ENCODE measurements around the gene BMPR1B.

BMPR1B gene

GRCh38 chr4:94968493-94968892 lies 210.7 kb downstream of the BMPR1B start:
- no peak for DNase-seq

DNA sequence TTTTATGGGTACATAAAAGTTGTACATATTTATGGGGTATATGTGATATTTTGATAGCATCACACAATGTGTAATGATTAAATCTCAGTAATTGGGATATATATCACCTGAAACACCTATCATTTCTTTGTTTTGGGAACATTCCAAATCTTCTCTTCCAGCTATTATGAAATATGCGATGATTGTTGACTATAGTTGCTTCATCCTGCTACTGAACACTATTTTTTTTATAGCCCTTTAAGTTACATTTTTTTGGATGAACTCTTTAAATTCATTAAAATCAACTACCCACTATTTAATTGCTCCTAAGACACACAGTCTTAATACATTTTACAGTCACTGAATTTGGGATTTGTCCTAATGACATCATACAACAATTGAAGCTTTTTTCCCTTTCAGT lies 212.9 kb downstream of the BMPR1B start:
- DNase-seq = no peak

DNA sequence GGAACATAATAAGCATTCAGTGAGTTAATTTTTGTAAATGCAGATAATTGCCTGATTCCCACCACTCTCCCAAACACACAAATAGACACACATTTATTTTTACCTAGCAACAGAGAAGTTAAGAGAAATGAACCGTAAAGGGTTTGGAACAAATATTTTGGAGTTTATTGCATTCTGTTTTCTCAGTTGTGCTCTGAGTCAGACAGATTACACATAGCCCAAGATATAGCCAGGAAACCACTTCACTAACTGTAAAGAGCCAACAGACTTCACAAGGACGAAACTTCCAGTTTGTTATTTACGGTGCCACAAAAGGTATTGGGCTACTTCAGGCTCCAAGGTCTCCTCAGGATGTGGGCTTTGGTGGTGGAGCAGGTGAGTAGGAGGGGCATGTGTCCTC lies 217.0 kb downstream of the BMPR1B start:
- no peak for DNase-seq

DNA sequence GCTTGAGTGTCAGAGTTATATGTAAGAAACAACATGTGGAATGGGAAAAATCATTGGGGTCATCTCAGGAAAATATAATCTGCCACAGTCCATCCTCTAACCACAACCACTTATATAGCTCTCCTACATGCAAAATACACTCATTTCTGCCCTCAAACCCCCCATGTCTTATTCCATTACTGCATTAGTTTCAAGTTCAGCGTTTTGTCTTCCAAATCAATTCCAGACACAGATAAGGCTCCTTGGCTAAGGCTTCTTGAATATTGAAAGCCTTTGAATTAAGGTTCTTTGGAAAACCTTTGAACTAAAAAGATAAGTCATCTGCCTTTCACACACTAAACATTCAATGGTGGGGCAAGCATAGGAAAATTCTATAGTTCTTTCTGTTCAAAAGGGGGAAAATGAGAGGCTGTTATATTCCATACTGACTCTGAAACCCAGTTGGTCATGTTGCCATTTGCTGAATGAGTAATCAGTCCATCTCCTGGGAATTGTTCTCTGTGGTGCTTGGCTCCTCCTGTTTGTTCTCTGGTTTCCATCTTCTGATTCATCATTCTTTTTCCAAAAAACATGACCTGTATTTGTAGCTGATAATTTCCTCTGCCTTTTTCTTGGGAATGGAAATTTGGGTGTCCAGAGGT lies 218.7 kb downstream of the BMPR1B start:
- no peak for DNase-seq

DNA sequence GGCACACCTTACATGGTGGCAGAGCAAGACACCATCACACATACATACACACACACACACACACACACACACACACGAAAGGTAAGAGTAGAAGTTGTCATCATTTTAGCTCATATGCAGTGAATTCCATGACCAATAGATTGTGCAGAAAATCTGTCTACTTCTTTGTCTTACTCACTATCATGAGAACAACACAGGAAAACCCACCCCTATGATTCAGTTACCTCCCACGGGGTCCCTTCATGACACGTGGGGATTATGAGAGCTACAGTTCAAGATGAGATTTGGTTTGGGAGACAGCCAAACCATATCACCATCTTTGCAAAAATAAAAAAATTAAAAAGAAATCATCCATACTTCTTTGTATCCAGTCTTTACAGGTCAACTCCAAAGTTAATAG lies 221.1 kb downstream of the BMPR1B start:
- DNase-seq = no peak

- no peak for DNase-seq
Observed at GRCh38 chr4:94979621-94980020, 221.9 kb downstream of the BMPR1B start.

DNA sequence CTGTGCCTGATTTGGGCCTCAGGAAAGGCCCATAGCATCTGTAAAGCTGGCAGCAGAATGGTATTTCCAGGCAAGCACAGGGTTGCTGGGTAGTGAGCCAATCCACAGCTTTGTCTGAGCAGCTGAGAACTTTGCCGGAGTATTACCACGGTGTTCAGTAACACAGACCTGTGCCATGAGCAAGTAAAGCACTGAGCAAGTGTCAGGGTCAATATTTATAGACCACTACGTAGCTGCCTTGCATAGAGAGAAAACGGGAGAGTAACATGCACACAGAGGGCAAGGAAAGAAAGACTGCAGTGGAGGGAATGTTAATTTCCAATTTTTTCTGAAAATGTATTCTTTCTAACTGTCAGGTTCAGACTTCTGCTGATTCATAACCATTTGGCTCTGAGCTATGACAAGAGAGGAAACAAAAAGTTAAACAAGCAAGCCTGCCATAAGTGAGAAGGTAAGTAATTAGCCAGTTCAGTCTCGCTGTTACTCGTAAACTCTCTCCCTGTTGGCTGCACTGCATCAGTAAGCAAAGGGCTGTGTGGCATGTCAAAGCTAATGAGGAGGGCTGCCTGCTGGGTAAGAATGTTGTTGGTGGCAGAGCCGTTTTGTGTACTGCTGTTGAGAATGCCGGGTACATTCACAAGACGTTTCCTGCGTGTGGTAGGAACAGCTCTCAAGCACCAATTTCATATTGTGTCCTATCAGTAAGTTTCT lies 238.1 kb downstream of the BMPR1B start:
- DNase-seq = no peak

GRCh38 chr4:95000076-95000648 lies 242.4 kb downstream of the BMPR1B start:
- DNase-seq = no peak

DNA sequence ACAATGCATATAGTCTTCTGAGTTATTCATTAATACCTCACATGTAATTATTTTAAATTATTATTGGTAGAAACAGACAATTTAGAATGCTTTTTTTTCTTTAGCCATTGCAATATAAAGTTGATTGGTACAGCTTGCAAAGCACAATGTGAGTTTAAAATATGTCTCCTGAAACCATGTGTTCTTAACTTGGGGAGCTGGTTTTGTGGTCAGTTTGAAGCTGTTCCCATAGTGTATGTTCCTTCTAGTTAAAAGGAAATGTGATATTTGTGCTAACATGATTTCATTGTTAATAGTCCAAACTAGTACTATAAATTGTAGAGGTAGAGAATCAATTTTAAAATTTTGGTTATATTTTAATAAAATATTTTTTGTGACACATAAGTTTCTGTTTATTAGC lies 247.2 kb downstream of the BMPR1B start:
- no peak for DNase-seq

GRCh38 chr4:95007998-95008397 lies 250.2 kb downstream of the BMPR1B start:
- no peak for DNase-seq

DNA sequence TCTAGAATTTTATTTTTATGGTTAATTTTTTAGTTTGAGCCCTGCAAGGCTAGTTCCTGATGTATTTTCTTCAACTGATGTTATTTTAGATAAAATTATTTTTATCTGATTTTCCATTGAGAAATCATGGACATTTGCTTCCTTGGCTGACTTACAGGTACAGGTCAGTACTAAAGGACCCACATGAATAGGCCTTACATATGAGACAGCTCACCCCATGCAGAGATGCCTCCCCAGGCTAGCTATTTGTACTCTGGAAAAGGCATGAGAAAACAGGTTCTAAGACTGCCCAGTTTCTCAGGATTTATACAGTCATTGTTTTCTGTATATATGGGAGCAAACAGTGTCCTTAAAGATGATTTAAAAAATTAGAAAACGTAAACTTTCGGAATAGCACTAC lies 255.5 kb downstream of the BMPR1B start:
- DNase-seq = no peak

DNA sequence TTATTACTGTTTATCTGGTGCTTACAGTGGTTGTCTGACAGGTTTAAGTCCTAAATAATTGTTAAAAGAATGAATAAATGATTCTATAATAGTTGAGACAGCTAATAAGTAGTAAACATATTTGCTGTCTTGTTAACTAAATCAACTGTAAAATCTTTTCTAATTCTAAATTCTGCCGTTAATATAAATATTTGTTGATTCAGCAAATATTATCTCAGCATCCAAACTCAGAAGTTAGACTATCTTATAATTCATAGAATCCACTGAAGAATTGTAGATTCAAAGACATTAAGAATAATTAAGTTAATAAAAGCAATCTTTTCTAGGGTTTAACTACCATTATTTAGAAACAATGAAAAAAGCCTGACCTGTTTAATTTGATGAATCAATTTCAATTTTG lies 256.3 kb downstream of the BMPR1B start:
- DNase-seq = no peak

- no peak for DNase-seq
Observed at GRCh38 chr4:95017305-95018064, 259.7 kb downstream of the BMPR1B start.

- DNase-seq = no peak
Observed at GRCh38 chr4:95018785-95019184, 261.0 kb downstream of the BMPR1B start.

- no peak for DNase-seq
Observed at GRCh38 chr4:95020521-95020920, 262.8 kb downstream of the BMPR1B start.

DNA sequence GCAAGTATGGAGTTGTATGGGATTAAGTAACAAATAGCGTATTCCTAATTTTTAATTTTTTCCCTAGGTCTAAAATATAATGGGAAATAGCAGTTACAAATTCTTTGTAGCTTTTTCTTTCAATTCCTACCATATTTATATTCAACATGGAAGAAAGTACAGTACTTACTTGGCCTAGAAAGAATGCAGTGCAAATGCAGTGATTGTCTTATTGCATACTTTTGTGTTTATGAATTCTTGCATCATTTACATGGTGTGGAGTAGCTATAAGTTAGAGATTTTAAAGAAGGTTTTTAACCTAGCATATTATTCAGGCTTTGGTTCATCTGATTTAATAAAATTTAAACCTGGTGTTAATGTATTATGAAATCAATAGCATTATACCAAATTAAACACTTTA lies 263.3 kb downstream of the BMPR1B start:
- DNase-seq = no peak

DNA sequence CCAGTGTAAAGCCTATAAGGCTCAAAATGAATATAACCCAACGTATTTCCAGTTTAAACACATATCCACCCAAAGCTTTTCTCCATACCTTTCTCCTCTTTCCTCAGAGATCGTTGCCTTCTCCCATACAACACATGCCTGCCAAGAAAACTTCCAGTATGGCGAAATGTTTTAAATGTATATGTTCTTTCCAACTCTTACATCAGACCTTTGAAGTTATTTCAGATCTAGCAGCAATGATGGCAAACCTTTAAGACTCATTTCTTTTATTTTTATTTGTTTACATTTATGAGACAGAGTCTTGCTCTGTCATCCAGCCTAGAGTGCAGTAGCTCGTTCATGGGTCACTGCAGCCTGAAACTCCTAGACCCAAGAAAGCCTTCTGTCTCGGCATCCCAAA lies 265.4 kb downstream of the BMPR1B start:
- no peak for DNase-seq

GRCh38 chr4:95027905-95028618 lies 270.3 kb downstream of the BMPR1B start:
- DNase-seq = no peak

- DNase-seq = no peak
Observed at GRCh38 chr4:95038791-95039190, 281.0 kb downstream of the BMPR1B start.

DNA sequence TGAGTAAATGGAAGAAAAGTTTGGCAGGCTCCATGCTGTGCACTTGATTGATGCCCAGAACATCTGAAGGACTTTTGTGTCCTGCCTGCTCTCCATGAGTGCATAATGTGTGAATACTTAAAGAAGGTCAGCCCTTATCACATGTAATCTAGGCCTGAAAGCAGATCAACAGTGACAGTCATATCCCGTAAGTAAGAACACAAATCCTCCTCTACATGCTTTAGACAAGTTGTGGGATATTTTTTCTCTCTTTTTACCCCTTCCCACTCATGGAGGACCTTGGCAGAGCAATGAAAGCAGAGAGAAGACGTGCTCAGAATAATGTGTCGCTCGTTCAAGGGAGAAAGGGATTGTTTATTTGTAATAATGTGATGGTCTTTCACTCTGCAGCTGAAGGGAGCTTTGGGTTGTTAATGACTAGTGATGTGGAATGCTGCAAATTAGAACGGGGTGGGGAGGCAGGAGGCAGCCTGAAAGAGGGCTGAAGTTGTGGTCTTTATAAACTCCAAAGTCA lies 286.6 kb downstream of the BMPR1B start:
- DNase-seq = no peak

DNA sequence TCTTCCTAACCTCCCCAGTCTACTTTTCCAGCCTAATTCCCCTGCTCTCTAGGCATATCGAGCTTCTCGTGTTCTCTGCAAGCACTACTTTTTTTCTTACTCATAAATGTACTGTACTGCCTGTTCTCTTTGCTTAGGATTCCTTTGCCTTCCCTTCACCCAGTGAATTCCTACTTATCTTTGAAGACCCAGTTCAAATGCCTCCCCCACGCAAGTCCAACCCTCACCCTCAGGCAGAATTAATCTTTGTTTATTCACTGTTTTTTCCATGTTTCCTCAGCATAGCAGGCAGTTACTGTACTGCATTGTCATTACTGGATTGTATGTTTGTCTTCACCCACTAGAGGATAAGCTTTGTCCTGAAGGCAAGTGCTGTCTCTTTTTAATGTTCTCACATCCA lies 287.7 kb downstream of the BMPR1B start:
- DNase-seq = no peak

DNA sequence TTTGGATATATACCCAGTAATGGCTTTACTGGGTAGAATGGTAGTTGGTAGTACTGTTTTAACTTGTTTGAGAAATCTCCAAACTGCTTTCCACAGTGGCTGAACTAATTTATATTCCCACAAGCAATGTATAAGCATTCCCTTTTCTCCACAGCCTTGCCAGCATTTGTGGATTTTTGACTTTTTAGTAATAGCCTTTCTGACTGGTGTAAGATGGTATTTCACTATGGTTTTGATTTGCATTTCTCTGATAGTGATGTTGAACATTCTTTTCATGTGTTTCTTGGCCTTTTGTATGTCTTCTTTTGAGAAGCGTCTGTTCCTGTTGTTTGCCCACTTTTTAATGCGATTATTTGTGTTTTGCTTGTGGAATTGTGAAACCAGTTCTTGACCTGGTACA lies 290.5 kb downstream of the BMPR1B start:
- DNase-seq = no peak

Measured in CD4-positive, alpha-beta T cell treated with Interleukin-17A for 1 hour (primary cell).